GM18499 (cell line): ENCODE measurements around the gene RNF181.
"Not testable (repeated sequence)": the region's sequence is repeated elsewhere in the genome, so short reads cannot be mapped to it uniquely, and the experiment has no call there.

ENCODE experiments used
- ATAC-seq: cut with Tn5 transposase; IDR thresholded peaks from one replicate; pipeline ENCODE4 v1.9.1; 2021; ENCODE audit warnings: moderate number of reproducible peaks; ENCODE audit not compliant: insufficient read depth, unreplicated experiment

RNF181 gene

DNA sequence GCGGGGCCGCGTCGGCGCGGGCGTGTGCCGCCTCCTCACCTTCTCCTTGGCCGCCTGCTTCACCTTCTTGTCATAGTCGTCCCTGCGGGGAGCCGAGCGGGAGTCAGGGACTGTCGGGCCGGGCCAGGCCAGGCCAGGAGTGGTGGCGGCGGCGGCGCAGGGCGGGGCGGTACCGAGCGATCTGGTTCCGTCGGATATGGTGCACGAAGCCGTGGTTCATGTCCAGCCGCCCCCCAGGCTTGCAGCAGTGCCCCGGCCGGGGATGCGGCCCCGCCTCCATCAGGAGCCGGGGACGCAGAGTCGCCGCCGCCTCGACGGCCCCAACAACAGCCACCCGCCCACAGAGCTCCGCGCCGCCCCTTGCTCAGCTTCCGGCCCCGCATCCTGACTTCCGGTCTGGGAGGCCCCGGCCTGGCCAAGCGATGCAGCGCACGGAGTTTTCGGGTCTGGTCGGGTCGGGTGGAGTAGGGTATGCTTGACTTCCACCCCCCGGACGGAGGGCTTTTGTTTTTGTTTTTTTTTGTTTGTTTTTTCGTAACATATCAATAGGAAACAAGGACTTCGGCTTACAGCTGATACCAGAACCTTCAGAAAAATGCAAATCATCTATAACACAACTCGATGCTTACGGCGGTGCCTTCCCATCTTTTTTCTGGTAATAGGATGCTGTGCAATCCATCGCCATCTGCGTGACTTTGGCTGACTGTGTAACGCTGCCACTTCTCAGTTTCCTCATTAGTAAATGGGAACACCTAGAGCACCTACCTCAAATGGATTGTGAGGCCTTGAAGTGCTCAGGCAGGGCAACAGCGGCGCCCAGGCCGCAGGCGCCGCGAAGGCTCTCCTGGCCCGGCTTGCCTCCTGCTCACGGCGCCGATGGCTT lies 16.4 kb downstream of the RNF181 start, which contains the start of gene C2orf68:
TSS of gene C2orf68 (minus strand) at position 362 of the 883 bp plus-strand sequence. CDS start at position 280, 82 bp downstream.
- peak; percentile 42 for ATAC-seq

DNA sequence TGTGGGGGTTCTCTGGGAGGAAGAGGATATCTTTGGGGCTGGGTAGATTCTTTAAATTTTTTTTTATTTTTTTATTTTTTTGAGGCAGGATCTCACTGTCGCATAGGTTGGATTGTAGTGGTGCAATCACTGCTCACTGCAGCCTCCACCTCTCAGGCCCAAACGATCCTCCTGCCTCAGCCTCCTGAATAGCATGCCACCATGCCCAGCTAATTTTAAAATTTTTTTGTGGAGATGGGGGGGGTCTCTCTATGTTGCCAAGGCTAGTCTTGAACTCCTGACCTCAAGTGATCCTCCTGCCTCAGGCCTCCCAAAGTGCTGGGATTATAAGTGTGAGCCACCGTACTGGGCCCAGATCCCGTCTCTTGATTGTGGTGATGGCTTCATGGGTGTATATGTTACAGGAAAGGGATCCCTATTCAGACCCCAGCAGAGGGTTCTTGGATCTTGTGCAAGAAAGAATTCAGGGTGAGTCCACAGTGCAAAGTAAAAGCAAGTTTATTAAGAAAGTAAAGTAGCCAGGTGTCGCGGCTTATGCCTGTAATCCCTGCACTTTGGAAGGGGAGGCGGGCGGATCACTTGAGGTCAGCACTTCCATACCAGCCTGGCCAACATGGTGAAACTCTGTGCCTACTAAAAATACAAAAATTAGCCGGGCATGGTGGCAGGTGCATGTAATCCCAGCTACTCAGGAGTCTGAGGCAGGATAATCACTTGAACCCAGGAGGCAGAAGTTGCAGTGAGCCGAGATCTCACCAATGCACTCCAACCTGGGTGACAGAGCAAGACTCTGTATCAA lies 18.4 kb downstream of the RNF181 start:
- ATAC-seq, result no peak

DNA sequence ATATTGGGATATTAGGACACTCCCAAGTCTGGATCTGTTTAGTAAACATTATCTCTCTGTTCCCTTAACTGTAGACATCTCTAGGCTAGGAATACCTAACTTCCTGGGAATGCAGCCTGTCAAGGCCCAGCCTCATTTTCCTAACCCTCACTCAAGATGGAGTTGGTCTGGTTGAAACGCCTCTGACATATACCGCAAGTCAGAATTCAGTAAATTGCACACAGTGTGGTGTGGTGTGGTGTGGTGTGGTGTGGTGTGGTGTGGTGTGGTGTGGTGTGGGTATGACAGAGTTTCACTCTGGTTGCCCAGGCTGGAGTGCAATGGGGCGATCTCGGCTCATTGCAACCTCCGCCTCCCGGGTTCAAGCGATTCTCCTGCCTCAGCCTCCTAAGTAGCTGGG lies 19.2 kb downstream of the RNF181 start:
- not testable (repeated sequence) for ATAC-seq

DNA sequence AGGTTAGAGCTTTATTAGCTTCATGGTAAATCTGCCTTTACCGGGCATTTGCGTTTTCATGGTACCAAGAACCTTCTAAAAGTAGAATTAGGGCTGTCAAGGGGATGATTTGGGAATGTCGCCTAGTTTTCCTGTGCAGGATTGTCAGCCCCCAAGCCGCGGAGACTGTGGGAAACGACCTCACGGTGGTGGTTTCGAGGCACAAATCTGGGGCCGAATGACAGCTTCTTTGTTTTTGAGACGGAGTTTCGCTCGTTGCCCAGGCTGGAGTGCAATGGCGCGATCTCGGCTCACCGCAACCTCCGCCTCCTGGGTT lies 19.8 kb downstream of the RNF181 start:
- ATAC-seq, result no peak

DNA sequence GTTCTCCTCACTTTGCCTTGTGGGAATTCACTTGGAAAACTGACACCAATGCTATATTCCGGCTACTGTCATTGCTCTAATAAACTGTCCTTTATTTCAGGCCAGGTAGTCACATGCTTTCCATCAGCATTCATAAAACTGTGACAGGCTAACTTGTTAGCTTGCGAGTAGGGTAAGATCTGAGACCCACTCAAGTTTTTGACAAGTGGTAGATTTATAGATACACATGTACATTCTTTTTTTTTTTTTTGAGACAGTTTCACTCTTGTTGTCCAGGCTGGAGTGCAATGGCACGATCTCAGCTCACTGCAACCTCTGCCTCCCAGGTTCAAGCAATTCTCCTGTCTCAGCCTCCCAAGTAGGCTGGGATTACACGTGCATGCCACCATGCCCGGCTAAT lies 22.2 kb downstream of the RNF181 start:
- not testable (repeated sequence) for ATAC-seq

DNA sequence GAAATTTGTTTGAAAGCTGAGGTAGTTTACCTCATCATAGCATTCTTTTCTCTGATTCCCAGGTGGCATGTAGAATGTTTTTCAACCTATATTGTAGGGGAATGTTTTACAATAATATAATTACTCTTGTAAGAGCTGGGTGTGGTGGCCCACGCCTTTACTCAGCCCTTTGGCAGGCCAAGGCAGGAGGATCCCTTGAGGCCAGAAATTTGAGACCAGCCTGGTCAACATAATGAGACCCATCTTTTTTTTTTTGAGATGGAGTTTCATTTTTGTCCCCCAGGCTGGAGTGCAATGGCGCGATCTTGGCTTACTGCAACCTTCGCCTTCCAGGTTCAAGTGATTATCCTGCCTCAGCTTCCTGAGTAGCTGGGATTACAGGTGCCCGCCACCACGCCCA lies 24.1 kb downstream of the RNF181 start:
- ATAC-seq, result no peak

DNA sequence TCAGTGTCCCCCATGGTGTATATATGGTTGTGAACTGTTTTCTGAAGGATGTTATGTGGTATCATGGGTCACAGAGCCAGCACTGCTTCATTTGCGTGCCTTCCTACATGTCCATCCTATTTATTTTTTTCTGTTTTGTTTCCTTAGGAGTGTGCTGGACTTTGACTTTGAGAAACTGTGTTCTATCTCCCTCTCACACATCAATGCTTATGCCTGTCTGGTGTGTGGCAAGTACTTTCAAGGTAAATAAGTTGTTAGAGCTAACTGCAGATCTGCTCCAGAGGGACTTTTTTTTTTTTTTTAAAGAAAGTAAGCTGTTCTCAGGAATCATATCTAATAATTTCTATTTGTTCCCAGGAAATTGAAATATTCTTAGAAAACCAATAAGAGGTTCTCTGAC lies 25.8 kb downstream of the RNF181 start:
- ATAC-seq, result no peak

DNA sequence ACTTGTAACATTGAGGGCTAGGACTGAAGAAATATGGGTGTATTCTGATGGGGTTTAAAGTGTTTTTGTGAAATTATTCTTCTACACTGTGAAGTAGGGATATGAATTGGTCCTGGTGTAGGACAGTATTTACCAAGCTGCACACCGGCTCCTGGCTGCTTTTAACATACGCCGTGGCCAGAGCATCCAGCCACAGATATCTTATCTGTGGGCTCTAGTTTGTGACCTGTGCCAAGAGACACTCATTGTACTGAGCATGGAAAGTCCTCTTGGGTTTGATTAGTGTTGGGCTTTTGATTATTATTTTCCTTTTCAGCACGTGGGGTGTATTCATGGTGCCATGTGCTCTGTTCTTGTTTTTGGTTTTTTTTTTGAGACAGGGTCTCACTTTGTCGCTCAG lies 28.4 kb downstream of the RNF181 start:
- no peak for ATAC-seq

DNA sequence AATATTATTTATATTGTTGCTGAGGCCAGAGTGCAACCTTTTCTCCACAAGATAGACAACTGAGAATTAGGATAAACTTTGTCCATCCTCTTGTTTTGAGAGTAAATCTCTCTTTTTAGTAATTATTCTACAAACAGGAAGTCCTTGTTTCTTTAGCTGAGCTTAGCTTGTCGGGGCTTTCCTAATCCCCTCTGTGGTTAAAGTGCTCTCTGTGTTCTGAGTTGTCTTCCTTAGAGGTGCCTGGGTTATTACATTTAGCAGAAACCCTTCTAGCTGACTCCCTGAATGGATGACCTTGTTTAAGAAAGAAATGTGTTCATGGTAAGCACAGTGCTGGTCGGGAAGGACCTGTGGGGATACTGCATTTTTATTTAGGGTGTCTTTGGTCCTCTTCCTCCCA lies 33.1 kb downstream of the RNF181 start:
- no peak for ATAC-seq

DNA sequence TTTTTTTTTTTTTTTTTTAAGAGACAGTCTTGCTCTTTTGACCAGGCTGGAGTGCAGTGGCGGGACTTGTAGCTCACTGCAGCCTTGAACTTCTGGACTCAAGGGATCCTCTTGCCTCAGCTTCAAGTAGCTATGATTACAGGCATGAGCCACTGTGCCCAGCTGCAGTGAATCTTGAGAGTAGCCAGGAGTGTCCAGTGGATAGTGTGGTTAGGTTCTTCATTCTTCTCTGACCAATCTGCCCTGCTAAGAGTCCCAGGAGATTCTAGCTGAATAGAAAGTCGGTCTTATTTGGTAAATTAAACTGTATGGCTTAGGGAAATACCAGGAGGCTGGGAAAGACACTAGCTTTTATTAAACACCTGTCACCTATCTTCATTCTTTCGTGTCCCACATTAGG lies 35.8 kb downstream of the RNF181 start:
- no peak for ATAC-seq

DNA sequence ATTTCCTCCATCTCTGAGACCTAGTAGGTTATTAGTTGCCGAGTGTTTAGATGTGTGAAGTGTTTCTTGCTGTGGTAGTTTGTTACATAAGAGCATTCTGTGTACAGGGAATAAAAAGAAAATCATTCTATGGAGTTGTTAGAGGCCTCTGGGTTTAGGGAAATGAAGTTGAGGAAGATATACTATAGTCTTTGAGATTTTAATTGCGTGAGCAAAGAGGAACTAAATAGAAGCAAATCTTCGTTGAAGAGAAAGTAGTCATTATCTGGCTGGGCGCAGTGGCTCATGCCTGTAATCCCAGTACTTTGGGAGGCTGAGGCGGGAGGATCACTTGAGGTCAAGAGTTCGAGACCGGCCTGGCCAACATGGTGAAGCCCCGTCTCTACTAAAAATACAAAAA lies 39.5 kb downstream of the RNF181 start:
- ATAC-seq, result no peak

DNA sequence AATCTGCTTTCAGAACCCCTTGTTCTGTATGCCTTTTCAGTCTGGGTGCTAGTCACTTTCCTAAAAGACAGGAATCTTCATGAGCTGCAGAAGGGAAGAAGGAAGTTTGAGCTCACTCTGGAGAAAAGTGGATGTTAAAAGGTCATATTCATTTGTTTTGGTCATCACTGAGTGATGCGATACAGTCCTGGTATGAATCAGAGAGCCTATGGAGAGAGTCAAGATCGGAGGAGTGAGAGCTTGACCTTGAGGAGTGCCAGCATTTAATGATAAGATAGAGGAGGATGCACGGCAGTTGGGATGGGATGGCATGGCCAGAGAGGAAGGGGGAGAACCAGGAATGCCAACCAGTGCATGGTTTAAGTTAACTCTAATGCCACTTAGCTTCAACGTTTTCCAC lies 40.1 kb downstream of the RNF181 start:
- ATAC-seq, result no peak

DNA sequence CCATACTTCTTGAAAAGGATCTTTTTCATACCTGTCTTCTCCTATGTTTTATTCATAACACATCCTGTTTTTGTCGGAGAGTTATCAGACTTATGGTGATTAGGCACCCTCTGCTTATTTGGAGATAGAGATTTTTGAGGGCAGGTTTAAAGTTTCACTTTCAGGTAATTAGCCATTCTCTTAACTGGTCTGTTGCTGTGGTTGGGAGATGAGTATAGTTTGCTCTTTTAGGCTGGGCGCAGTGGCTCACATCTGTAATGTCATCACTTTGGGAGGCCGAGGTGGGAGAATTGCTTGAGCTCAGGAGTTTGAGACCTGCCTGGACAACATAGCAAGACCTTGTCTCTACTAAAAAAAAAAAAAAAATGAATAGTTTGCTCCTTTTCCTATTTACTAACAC lies 47.2 kb downstream of the RNF181 start:
- ATAC-seq, result no peak

DNA sequence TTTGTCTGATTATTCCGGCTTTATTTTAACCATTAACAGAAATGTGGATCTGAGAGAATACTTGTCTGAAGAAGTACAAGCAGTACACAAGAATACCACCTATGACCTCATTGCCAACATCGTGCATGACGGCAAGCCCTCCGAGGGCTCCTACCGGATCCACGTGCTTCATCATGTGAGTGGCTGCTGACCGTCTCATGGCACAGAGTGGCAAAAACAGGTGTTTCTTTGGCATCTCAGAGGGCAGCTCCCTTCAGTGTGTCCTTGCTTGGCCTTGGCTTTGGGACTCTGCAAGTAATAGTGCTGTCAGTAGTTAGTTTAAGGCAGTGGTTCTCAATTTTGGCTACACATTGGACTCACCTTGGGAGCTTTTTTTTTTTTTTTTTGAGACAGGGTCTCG lies 49.4 kb downstream of the RNF181 start:
- ATAC-seq, result no peak

DNA sequence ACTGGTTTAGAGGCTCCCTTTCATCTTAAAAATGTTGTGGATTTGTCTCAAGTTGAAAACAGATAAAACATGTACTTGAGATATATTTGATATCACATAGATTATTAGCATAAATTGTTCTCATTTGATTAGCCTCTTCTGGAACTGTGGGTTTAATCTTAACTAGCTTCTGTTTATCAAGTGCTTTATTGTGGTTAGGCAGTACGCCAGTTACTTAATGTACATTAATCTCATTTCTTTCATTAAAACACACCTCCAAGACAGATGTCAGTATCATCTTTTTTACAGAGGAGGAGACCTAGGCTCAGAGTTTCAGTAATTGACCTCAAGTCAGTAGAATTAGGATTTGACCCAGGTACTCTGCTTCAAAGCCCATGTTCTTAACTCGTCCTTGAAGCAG lies 50.6 kb downstream of the RNF181 start:
- no peak for ATAC-seq
